HUES6 (cell line): Measurements from ENCODE around the gene TCF15.

Source experiments
- H3K27ac ChIP-seq: 2 replicates; pipeline ENCODE4 v1.7.0; 2013; ENCODE audit warnings: low read depth, mild to moderate bottlenecking, low read length, inconsistent platforms
- H3K27me3 ChIP-seq: 2 replicates; pipeline ENCODE4 v1.6.1; 2013; ENCODE audit warnings: low read length; ENCODE audit not compliant: control insufficient read depth, insufficient read depth
- H3K36me3 ChIP-seq: 2 replicates; pipeline ENCODE4 v1.6.1; 2013; ENCODE audit warnings: low read length; ENCODE audit not compliant: control insufficient read depth, insufficient read depth
- H3K4me1 ChIP-seq: 2 replicates; pipeline ENCODE4 v1.6.1; 2013; ENCODE audit warnings: low read length; ENCODE audit not compliant: control insufficient read depth, insufficient read depth
- H3K4me3 ChIP-seq: 2 replicates; pipeline ENCODE4 v1.5.1; 2013; ENCODE audit warnings: low read depth, low read length
- H3K9ac ChIP-seq: one replicate; pipeline ENCODE4 v1.6.1; 2013; ENCODE audit warnings: mild to moderate bottlenecking, low read length
- H3K9me3 ChIP-seq: 2 replicates; pipeline ENCODE4 v1.6.1; 2013; ENCODE audit warnings: low read depth, low read length; ENCODE audit not compliant: control insufficient read depth, insufficient read depth

TCF15 gene

GRCh38 chr20:610130-611046, at the start of gene TCF15:
TSS of gene TCF15 (minus strand) at chr20:610309. CDS start at chr20:610237, 72 bp downstream.
- no peaks in the 10 kb centered on the region for H3K9me3 ChIP-seq
- H3K27me3 ChIP-seq: peaks cover 50% of the 10 kb centered on the region
- H3K27ac ChIP-seq: no peak within 1 kb of the TSS
- H3K4me3 ChIP-seq: peak within 1 kb of the TSS; percentile 69
- H3K9ac ChIP-seq: peak within 1 kb of the TSS; percentile 48
- H3K4me1 ChIP-seq: peaks cover 26% of the 10 kb centered on the region
- no peaks in the 10 kb centered on the region for H3K36me3 ChIP-seq

GRCh38 chr20:658731-659291, 48.7 kb upstream of the TCF15 start:
- Histone ChIP-seq H3K4me3 (peak overlapping the region; percentile 23), H3K27ac (peak overlapping the region; percentile 80), H3K9ac (peak overlapping the region; percentile 44), H3K4me1 (peaks cover 63% of the 10 kb centered on the region), H3K36me3 (no peaks in the 10 kb centered on the region), H3K27me3 (peaks cover 20% of the 10 kb centered on the region; the same call in 1 of the 2 replicates), H3K9me3 (no peaks in the 10 kb centered on the region)

- peak overlapping the region; percentile 23 for H3K4me3 ChIP-seq
- peaks cover 65% of the 10 kb centered on the region for H3K4me1 ChIP-seq
- H3K9ac ChIP-seq: peak overlapping the region; percentile 44
- H3K9me3 ChIP-seq: no peaks in the 10 kb centered on the region
- peak overlapping the region; percentile 80 for H3K27ac ChIP-seq
- peaks cover 16% of the 10 kb centered on the region; the same call in 1 of the 2 replicates for H3K27me3 ChIP-seq
- no peaks in the 10 kb centered on the region for H3K36me3 ChIP-seq
Observed at GRCh38 chr20:658202-658601, 48.1 kb upstream of the TCF15 start.

- H3K9me3 ChIP-seq: no peaks in the 10 kb centered on the region
- H3K27ac ChIP-seq: no peak overlapping the region
- peaks cover 4% of the 10 kb centered on the region; the same call in 1 of the 2 replicates for H3K27me3 ChIP-seq
- peaks cover 61% of the 10 kb centered on the region for H3K4me1 ChIP-seq
- no peak overlapping the region for H3K9ac ChIP-seq
- no peak overlapping the region for H3K4me3 ChIP-seq
- peaks cover 3% of the 10 kb centered on the region; the same call in 1 of the 2 replicates for H3K36me3 ChIP-seq
Observed at GRCh38 chr20:655726-656624, 45.9 kb upstream of the TCF15 start.

- Histone ChIP-seq H3K9me3 (no peaks in the 10 kb centered on the region), H3K4me1 (peaks cover 51% of the 10 kb centered on the region), H3K36me3 (peaks cover 17% of the 10 kb centered on the region), H3K4me3 (no peak overlapping the region), H3K9ac (no peak overlapping the region), H3K27me3 (peaks cover 4% of the 10 kb centered on the region; the same call in 1 of the 2 replicates), H3K27ac (no peak overlapping the region)
Observed at GRCh38 chr20:654417-654750, 44.3 kb upstream of the TCF15 start.

GRCh38 chr20:653590-654416, 43.7 kb upstream of the TCF15 start:
- Histone ChIP-seq H3K36me3 (peaks cover 21% of the 10 kb centered on the region), H3K27me3 (peaks cover 4% of the 10 kb centered on the region; the same call in 1 of the 2 replicates), H3K4me3 (peak overlapping the region; percentile 86), H3K27ac (peak overlapping the region; percentile 2; the same call in 1 of the 2 replicates), H3K4me1 (peaks cover 45% of the 10 kb centered on the region), H3K9me3 (no peaks in the 10 kb centered on the region), H3K9ac (peak overlapping the region; percentile 60)

- Histone ChIP-seq H3K4me3 (peak within 1 kb of the TSS; percentile 86), H3K4me1 (peaks cover 38% of the 10 kb centered on the region), H3K27ac (peak within 1 kb of the TSS; percentile 49; the same call in 1 of the 2 replicates), H3K27me3 (peaks cover 4% of the 10 kb centered on the region; the same call in 1 of the 2 replicates), H3K9me3 (no peaks in the 10 kb centered on the region), H3K36me3 (peaks cover 28% of the 10 kb centered on the region), H3K9ac (peak within 1 kb of the TSS; percentile 89)
Observed at GRCh38 chr20:653110-653589, 43.0 kb upstream of the TCF15 start, which contains the start of gene SRXN1. TSS of gene SRXN1 (minus strand) at chr20:653200. CDS start at chr20:653185, 15 bp downstream.

DNA sequence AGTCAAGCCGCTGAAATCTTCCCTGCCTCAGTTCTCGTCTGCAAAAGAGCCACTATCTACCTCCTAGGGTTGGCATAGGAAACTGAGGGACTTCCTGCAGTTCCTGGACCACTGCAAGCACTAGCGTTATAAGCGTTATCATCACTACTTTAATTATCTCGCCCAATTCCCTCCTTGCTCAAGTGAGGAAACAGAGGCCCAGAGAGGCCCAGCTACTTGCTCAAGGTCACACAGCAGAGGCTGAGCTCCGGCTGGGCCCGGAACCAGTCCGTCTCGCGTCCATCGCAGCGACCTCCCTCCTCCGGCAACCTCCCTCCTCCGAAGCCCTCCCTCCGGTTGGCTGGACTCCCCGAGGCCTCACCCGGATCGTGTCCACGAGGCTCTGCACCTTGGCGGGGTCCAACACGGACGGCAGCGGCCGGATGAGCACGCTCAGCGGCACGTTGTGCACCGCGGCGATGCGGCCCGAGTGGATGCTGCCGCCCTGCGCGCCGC, 42.6 kb upstream of the TCF15 start:
- H3K27ac ChIP-seq: no peak overlapping the region; the same call in 1 of the 2 replicates

GRCh38 chr20:651713-652614, 41.9 kb upstream of the TCF15 start:
- Histone ChIP-seq H3K36me3 (peaks cover 40% of the 10 kb centered on the region), H3K4me3 (peak overlapping the region; percentile 86), H3K27ac (no peak overlapping the region), H3K9me3 (no peaks in the 10 kb centered on the region), H3K9ac (peak overlapping the region; percentile 89), H3K27me3 (peaks cover 4% of the 10 kb centered on the region; the same call in 1 of the 2 replicates), H3K4me1 (peaks cover 27% of the 10 kb centered on the region)

More for the DNA sequence above, 42.6 kb upstream of the TCF15 start:
- peaks cover 33% of the 10 kb centered on the region for H3K4me1 ChIP-seq
- H3K36me3 ChIP-seq: peaks cover 33% of the 10 kb centered on the region
- H3K9me3 ChIP-seq: no peaks in the 10 kb centered on the region
- peak overlapping the region; percentile 89 for H3K9ac ChIP-seq
- H3K27me3 ChIP-seq: peaks cover 4% of the 10 kb centered on the region; the same call in 1 of the 2 replicates
- H3K4me3 ChIP-seq: peak overlapping the region; percentile 86
